HEK293 (cell line): ENCODE measurements around the gene C16orf95.

ENCODE experiments used
- BCL11A ChIP-seq: fragments of 450-650 bp; formaldehyde crosslinking; IDR thresholded peaks from 2 replicates; pipeline ENCODE4 v1.5.1; 2016; ENCODE audit warnings: low read depth, missing biosample characterization, missing genetic modification characterization
- CTCF ChIP-seq: fragments of 450-650 bp; formaldehyde crosslinking; IDR thresholded peaks from 2 replicates; pipeline ENCODE4 v1.5.1; 2016; ENCODE audit warnings: missing biosample characterization, missing genetic modification characterization
- RBAK ChIP-seq: fragments of 450-650 bp; formaldehyde crosslinking; IDR thresholded peaks from 2 replicates; pipeline ENCODE4 v1.5.1; 2016; ENCODE audit warnings: missing biosample characterization, missing genetic modification characterization
- REST ChIP-seq: fragments of 450-650 bp; formaldehyde crosslinking; IDR thresholded peaks from 2 replicates; pipeline ENCODE4 v1.5.1; 2016; ENCODE audit warnings: missing biosample characterization, missing genetic modification characterization
- SETDB1 ChIP-seq: IDR thresholded peaks from one replicate; pipeline ENCODE4 v1.6.1; 2017; ENCODE audit warnings: mild to moderate bottlenecking, low read length, moderate library complexity, mixed read lengths; ENCODE audit not compliant: insufficient read length
- ZBTB1 ChIP-seq: fragments of 450-650 bp; formaldehyde crosslinking; IDR thresholded peaks from 2 replicates; pipeline ENCODE4 v1.5.1; 2016; ENCODE audit warnings: missing biosample characterization, missing genetic modification characterization
- ZBTB26 ChIP-seq: fragments of 450-650 bp; formaldehyde crosslinking; optimal IDR thresholded peaks from 2 replicates; pipeline ENCODE3; 2016; ENCODE audit warnings: missing biosample characterization, mild to moderate bottlenecking, missing genetic modification characterization
- ZFP41 ChIP-seq: fragments of 450-650 bp; formaldehyde crosslinking; IDR thresholded peaks from 2 replicates; pipeline ENCODE4 v1.5.1; 2016; ENCODE audit warnings: missing biosample characterization, missing genetic modification characterization, borderline replicate concordance
- ZNF140 ChIP-seq: fragments of 450-650 bp; formaldehyde crosslinking; IDR thresholded peaks from 2 replicates; pipeline ENCODE4 v1.5.1; 2016; ENCODE audit warnings: missing biosample characterization, missing genetic modification characterization
- ZNF184 ChIP-seq: fragments of 450-650 bp; IDR thresholded peaks from 2 replicates; pipeline ENCODE4 v1.5.1; 2018; ENCODE audit warnings: missing biosample characterization, mild to moderate bottlenecking, missing genetic modification characterization
- ZNF274 ChIP-seq, 2 experiments: fragments of 200-500 bp in 1 of 2; fragments of 450-650 bp in 1 of 2; sonication (Bioruptor generic) in 1 of 2; formaldehyde crosslinking in 1 of 2; IDR thresholded peaks; 2 replicates each; pipeline versions ENCODE4 v1.5.1 to v1.6.1; 2014 to 2016; ENCODE audit warnings: borderline replicate concordance in 1 of 2, inconsistent platforms in 1 of 2, low read length in 1 of 2, missing biosample characterization in 1 of 2, missing genetic modification characterization in 1 of 2
- ZNF558 ChIP-seq: fragments of 450-650 bp; formaldehyde crosslinking; IDR thresholded peaks from 2 replicates; pipeline ENCODE4 v1.5.1; 2016; ENCODE audit warnings: missing biosample characterization, missing genetic modification characterization
- ZSCAN30 ChIP-seq: fragments of 450-650 bp; IDR thresholded peaks from 2 replicates; pipeline ENCODE4 v1.5.1; 2018; ENCODE audit warnings: missing biosample characterization, mild to moderate bottlenecking, missing genetic modification characterization, moderate library complexity
- ZXDB ChIP-seq: fragments of 450-650 bp; formaldehyde crosslinking; IDR thresholded peaks from 2 replicates; pipeline ENCODE4 v1.5.1; 2016; ENCODE audit warnings: missing biosample characterization, missing genetic modification characterization

- TF ChIP-seq ZSCAN30 (tag by site-specific recombination) (no peak), ZNF184 (tag by site-specific recombination) (no peak), ZBTB1 (tag by site-specific recombination) (no peak), ZNF558 (tag by site-specific recombination) (no peak), BCL11A (tag by site-specific recombination) (no peak), SETDB1 (no peak), RBAK (tag by site-specific recombination) (no peak), ZBTB26 (tag by site-specific recombination) (no peak), CTCF (tag by site-specific recombination) (peak; percentile 79), ZNF274 (IDR thresholded peaks at IDR 0.05; ENCODE audit: low read length) (no peak), ZNF274 (tag by site-specific recombination; IDR thresholded peaks at IDR 0.05; ENCODE audit: borderline replicate concordance) (no peak), REST (tag by site-specific recombination) (no peak), ZXDB (no peak), ZNF140 (tag by site-specific recombination) (no peak), ZFP41 (no peak)
Observed at GRCh38 chr16:87324411-87325275, 7.5 kb upstream of the C16orf95 start.
